ENCODE data around the gene SHB. TPM values are rescaled to one million over a fixed set of nuclear protein-coding genes. Genes with fewer than 3 reads are reported as not detected.

SHB gene
- total RNA-seq, 1 donor from 2014 or later, result 0.44 TPM

GRCh38 chr9:37905131-37905505 lies 163.9 kb downstream of the SHB start:
- Mint-ChIP-seq H3K4me1 (peaks cover 24% of the 10 kb centered on the region), H3K4me3 (no peak overlapping the region), H3K27me3 (no peaks in the 10 kb centered on the region), H3K27ac (no peak overlapping the region), H3K9me3 (no peaks in the 10 kb centered on the region), H3K36me3 (ENCODE audit: low read depth) (peaks cover 5% of the 10 kb centered on the region)
- ChIA-PET CTCF (interaction anchor here (0.6 kb wide), 1 partner anchor 8 kb away, joined by 3 read pairs; no protein-coding TSS in a partner anchor), POLR2A (interaction anchor here (1.2 kb wide), 1 partner anchor 10 kb away, joined by 3 read pairs; no protein-coding TSS in a partner anchor)
- intact Hi-C loops (cut with micrococcal nuclease), result loop anchor here (2.0 to 10.0 kb wide), 4 partner anchors 150 to 1420 kb away; partner anchors contain the start of gene TOMM5
- no peak for DNase-seq
- ATAC-seq (ENCODE audit: low read depth), result no peak
- no peak for TF ChIP-seq CTCF (IDR thresholded peaks at IDR 0.05)

GRCh38 chr9:37904445-37905130 lies 164.4 kb downstream of the SHB start:
- Mint-ChIP-seq H3K36me3 (ENCODE audit: low read depth) (peaks cover 5% of the 10 kb centered on the region), H3K9me3 (no peaks in the 10 kb centered on the region), H3K27me3 (no peaks in the 10 kb centered on the region), H3K27ac (peak overlapping the region; percentile 92), H3K4me1 (peaks cover 24% of the 10 kb centered on the region), H3K4me3 (peak overlapping the region; percentile 85)
- no peak for DNase-seq
- no peak for TF ChIP-seq CTCF (IDR thresholded peaks at IDR 0.05)
- no peak for ATAC-seq (ENCODE audit: low read depth)
- CTCF ChIA-PET, result interaction anchor here (0.6 kb wide), 1 partner anchor 9 kb away, joined by 3 read pairs; no protein-coding TSS in a partner anchor
- intact Hi-C loops (cut with micrococcal nuclease), result loop anchor here (1.0 to 10.0 kb wide), 11 partner anchors 50 to 1502 kb away; partner anchors contain the start of genes ALDH1B1, DCAF10, EXOSC3 and RNF38
- POLR2A ChIA-PET, result interaction anchor here (0.5 to 1.2 kb wide), 4 partner anchors 9 to 359 kb away, joined by 3 to 4 read pairs (median 3); no protein-coding TSS in a partner anchor

GRCh38 chr9:37903647-37904444 lies 165.2 kb downstream of the SHB start, which contains the start of gene SLC25A51:
Gene SLC25A51, minus strand, starts transcription at chr9:37904127. Its CDS starts 15,577 bp downstream, at chr9:37888550.
- peak; percentile 82 for ATAC-seq (ENCODE audit: low read depth)
- no peak for TF ChIP-seq CTCF (IDR thresholded peaks at IDR 0.05)
- no peaks in the 10 kb centered on the region for H3K27me3 Mint-ChIP-seq
- peak within 1 kb of the TSS; percentile 92 for H3K27ac Mint-ChIP-seq
- ChIA-PET POLR2A (interaction anchor here (0.9 to 1.5 kb wide), 6 partner anchors 9 to 311 kb away, joined by 3 to 8 read pairs (median 4); partner anchors contain the start of genes DCAF10, EXOSC3 and TOMM5), CTCF (interaction anchor here (2.4 kb wide), 1 partner anchor 10 kb away, joined by 8 read pairs; no protein-coding TSS in a partner anchor)
- no peaks in the 10 kb centered on the region for H3K9me3 Mint-ChIP-seq
- DNase-seq, result peak; percentile 98
- H3K36me3 Mint-ChIP-seq (ENCODE audit: low read depth), result peaks cover 11% of the 10 kb centered on the region
- intact Hi-C loops (cut with micrococcal nuclease), result loop anchor here (1.0 to 10.0 kb wide), 11 partner anchors 50 to 1502 kb away; partner anchors contain the start of genes ALDH1B1, DCAF10, EXOSC3 and RNF38
- H3K4me1 Mint-ChIP-seq, result peaks cover 24% of the 10 kb centered on the region
- peak within 1 kb of the TSS; percentile 85 for H3K4me3 Mint-ChIP-seq

GRCh38 chr9:37902796-37903646 lies 166.0 kb downstream of the SHB start:
- H3K27me3 Mint-ChIP-seq, result no peaks in the 10 kb centered on the region
- DNase-seq, result no peak
- H3K9me3 Mint-ChIP-seq, result no peaks in the 10 kb centered on the region
- H3K4me1 Mint-ChIP-seq, result peaks cover 24% of the 10 kb centered on the region
- peak overlapping the region; percentile 57 for H3K27ac Mint-ChIP-seq
- H3K4me3 Mint-ChIP-seq, result peak overlapping the region; percentile 85
- TF ChIP-seq CTCF (IDR thresholded peaks at IDR 0.05), result no peak
- peak; percentile 0 for ATAC-seq (ENCODE audit: low read depth)
- peaks cover 13% of the 10 kb centered on the region for H3K36me3 Mint-ChIP-seq (ENCODE audit: low read depth)
- intact Hi-C loops (cut with micrococcal nuclease), result loop anchor here (5.0 to 10.0 kb wide), 3 partner anchors 1136 to 1501 kb away; partner anchors contain the start of gene RNF38
- ChIA-PET POLR2A (interaction anchor here (1.1 to 1.5 kb wide), 4 partner anchors 19 to 311 kb away, joined by 3 to 8 read pairs (median 4); partner anchors contain the start of genes DCAF10, EXOSC3 and TOMM5), CTCF (interaction anchor here (2.4 kb wide), 1 partner anchor 11 kb away, joined by 8 read pairs; no protein-coding TSS in a partner anchor)
